RPMI8226 (cell line): ENCODE data around the gene KRTAP10-6.
"Not testable (repeated sequence)": the region's sequence is repeated elsewhere in the genome, so short reads cannot be mapped to it uniquely, and the experiment has no call there.

Source experiments
- DNase-seq: peaks from one replicate; pipeline ENCODE4 v3.0.0-alpha.2; 2015

KRTAP10-6 gene

DNA sequence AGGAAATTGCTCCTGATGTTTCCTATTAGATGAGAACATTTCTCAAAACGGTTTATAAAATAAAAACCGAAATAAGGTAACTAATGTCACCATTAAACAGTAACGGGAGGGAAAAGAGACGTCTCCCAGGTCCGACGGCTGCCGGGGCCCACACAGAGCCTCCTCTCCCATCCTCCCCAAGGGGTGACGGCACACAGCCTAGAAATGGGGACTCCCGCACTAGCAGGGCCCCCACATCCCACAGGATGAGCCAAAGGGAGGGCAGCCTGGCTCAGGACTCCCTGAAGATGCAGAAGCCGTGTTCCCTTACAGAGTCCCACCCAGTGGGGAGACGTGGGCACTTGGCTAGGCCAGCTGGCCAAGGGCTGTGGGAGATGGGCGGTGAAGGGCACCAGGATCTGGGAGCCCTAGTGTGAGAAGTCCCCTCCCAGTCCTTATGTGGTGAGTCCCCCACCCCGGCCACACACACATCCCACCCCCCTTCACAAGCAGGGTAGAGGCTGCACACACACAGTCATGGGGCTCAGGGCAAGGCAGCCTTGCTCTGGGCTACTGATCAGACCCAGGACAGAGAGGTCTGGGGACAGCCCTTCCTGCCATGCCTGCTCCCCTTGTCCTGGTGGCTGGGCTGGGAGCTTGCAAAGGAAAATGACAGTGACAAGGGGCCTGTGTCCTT is 37.0 kb downstream of the KRTAP10-6 start:
- no peak for DNase-seq

GRCh38 chr21:44552681-44553080 is 39.6 kb downstream of the KRTAP10-6 start:
- no peak for DNase-seq

- DNase-seq, result no peak
Observed at GRCh38 chr21:44552136-44552535, 40.2 kb downstream of the KRTAP10-6 start.

- DNase-seq, result no peak
Observed at GRCh38 chr21:44551340-44551961, 40.9 kb downstream of the KRTAP10-6 start, which contains the start of gene KRTAP10-2. Gene KRTAP10-2 (minus strand): TSS chr21:44551505. CDS start chr21:44551458, 47 bp downstream.

- DNase-seq, result no peak
Observed at GRCh38 chr21:44550807-44551206, 41.5 kb downstream of the KRTAP10-6 start.

- not testable (repeated sequence) for DNase-seq
Observed at GRCh38 chr21:44550285-44550684, 42.0 kb downstream of the KRTAP10-6 start.

DNA sequence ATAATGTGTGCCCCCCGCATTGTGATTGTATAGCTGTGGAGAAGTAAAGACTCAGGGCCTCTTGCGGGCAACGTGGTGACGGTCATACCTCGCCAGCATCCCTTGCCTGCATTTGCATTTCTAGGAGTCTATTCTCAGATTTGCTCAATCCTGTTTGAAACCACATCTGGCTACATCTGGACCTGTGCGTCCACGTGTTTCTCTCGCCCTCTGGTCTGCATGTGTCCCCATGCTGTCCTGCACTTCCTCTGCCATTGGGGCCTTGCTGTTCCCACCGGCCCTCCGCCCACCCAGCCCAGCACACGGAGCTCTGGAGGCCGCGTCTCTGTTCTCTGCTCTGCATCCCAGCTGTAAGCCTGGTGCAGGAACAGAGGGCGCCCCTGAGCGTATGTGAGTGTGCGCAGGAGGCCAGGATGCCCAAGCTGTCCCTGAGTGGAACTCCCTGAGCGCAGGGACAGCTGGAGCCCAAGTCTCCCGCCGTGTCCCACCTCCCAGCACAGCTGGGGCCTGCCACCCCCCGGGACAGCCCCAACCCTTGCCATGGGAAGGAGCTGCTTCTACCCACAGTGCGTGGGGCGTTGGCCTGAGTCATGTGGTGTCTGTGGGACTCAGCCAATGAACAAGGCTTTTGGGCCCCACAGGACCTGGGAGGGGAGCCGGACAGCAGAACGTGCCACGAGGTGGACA is 42.6 kb downstream of the KRTAP10-6 start:
- no peak for DNase-seq

DNA sequence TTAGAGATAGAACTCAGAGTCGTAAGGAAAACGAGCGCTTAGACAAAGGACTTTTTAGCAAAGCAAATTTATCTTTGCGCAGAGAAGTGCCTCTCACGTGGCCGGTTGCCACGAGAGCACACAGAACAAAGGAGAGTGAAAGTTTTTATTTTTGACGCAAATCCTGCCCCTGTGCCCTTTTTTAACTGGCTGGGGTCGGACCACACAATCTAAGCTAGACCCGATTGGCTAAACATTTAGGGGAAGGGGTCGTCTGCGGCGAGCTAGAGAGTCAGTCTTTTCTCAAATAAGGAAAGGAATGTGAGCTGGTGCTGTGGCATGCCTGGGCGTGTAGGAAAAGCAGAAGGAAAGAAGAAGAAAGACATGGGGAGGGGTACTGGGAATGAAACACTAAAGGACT is 43.4 kb downstream of the KRTAP10-6 start:
- DNase-seq, result no peak

GRCh38 chr21:44548381-44548780 is 43.9 kb downstream of the KRTAP10-6 start:
- no peak for DNase-seq

GRCh38 chr21:44547656-44548331 is 44.5 kb downstream of the KRTAP10-6 start:
- no peak for DNase-seq

DNA sequence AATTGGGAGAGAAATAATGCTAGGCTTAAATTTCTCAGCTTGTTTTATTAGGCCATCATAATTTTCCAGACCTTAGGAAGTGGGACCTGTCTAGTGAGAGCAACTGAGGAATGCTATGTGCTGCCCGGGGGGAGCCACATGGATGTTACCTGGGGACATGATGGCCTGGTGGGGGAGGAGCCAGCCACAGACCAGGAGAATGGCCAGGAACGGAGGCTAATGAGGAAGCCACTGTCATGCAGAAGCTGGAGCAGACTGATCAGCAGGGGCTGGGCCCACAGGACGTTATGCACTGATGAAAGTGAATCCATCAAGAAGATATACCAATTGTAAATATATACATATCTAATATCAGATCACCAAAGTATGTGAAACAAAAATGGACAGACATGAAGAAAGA is 47.7 kb downstream of the KRTAP10-6 start:
- DNase-seq, result no peak

DNA sequence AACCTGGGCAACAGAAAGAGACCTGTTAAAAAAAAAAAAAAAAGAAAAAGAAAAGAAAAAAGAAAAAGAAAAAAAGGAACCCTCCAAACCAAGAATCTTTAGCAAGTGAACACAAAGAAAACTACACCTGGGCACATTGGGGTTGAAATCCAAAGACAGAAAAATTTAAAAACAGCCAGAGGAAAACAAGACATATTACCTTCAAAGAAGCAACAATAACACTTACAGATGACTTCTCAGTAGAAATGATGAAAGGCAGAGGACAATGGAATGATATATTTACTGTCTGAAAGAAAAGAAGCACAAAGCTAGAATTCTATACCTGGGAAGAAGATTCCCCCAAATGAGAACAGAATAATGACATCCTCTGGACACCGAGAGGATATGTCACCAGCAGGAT is 49.6 kb downstream of the KRTAP10-6 start:
- DNase-seq, result no peak
